Gastrocnemius medialis (tissue), 4 donors: Measurements from ENCODE around the gene FOLR1.

Experiments
- CTCF ChIP-seq, 5 experiments: fragments of 450-650 bp in 3 of 5; fragments of 200-600 bp in 2 of 5; sonication (generic) in 2 of 5; IDR thresholded peaks in 4 of 5; conservative IDR thresholded peaks in 1 of 5; 1 replicate in 4 of 5; 2 replicates in 1 of 5; pipeline ENCODE4 v1.5.1; 2016 to 2019; ENCODE audit warnings: antibody characterized with exemption in 5 of 5, mild to moderate bottlenecking in 3 of 5, moderate library complexity in 3 of 5
- POLR2A ChIP-seq, 2 donors: fragments of 450-650 bp; IDR thresholded peaks; one replicate each; pipeline ENCODE4 v1.6.1; 2017; ENCODE audit warnings: antibody characterized with exemption in 2 of 2, mild to moderate bottlenecking in 2 of 2, moderate library complexity in 2 of 2

- TF ChIP-seq CTCF (IDR thresholded peaks at IDR 0.05 in 4 of 5, conservative IDR thresholded peaks at IDR 0.05 in 1 of 5) (no peak), POLR2A (IDR thresholded peaks at IDR 0.05) (no peak)
Observed at GRCh38 chr11:72231396-72232259, 39.7 kb downstream of the FOLR1 start.
